ENCODE data around the gene ZSCAN23.
A peak's percentile ranks its signal among the peaks of the same experiment; 100 is the strongest.
"Not testable (repeated sequence)": the region's sequence is repeated elsewhere in the genome, so short reads cannot be mapped to it uniquely, and the experiment has no call there.

The ZSCAN23 gene

GRCh38 chr6:28443112-28443773 lies at the start of gene ZSCAN23:
Gene ZSCAN23 (minus strand): TSS chr6:28443491. CDS start chr6:28436266, 7,225 bp downstream.
- no peak for DNase-seq

DNA sequence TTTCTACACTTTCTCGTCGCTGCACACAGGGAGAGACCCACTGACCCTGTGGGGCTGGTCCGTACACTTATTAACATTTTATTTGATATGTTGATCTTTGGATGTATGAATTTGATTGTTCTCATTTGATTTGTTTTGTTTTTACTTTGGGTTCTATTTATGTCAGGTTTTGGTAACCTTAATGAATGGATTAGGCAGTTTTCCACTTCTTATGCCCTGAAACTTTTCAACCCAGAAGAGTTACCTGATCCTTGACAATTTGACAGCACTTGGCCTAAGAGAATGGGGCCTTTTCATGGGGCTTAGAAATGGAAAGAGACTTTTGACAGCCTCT lies 48.7 kb upstream of the ZSCAN23 start:
- DNase-seq, result no peak

DNA sequence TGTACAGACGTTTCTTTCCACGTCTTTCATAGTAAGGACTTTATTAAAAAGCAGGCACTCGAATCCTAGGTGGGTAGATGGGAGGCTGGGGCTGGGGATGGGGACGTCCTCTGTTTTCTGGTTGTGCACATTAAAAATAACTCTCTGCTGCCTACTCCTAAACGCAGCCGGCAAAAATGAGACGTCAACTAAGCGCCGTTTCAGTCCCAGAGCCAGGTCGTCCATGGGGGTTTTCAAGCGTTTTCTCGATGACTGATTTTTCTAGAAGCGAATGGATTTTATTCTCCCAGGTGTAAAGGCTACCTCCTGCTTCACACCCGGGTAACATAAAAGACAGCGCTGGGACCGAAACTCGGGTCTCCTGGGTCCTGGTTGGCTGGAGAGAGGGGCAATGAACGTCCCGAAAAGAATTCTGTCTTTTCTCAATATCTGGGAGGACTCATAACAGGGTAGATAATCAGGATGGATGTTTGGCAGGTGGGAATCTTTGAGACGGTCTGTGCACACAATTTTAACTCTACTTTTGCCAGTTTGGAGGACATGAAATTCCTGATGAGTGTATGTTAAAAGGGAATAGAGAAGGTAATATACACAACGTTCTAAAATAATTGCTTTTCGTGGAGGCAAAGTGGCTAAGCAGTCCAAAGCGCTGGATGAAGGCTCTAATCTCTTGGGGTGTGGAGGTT lies 47.1 kb upstream of the ZSCAN23 start:
- no peak for DNase-seq

DNA sequence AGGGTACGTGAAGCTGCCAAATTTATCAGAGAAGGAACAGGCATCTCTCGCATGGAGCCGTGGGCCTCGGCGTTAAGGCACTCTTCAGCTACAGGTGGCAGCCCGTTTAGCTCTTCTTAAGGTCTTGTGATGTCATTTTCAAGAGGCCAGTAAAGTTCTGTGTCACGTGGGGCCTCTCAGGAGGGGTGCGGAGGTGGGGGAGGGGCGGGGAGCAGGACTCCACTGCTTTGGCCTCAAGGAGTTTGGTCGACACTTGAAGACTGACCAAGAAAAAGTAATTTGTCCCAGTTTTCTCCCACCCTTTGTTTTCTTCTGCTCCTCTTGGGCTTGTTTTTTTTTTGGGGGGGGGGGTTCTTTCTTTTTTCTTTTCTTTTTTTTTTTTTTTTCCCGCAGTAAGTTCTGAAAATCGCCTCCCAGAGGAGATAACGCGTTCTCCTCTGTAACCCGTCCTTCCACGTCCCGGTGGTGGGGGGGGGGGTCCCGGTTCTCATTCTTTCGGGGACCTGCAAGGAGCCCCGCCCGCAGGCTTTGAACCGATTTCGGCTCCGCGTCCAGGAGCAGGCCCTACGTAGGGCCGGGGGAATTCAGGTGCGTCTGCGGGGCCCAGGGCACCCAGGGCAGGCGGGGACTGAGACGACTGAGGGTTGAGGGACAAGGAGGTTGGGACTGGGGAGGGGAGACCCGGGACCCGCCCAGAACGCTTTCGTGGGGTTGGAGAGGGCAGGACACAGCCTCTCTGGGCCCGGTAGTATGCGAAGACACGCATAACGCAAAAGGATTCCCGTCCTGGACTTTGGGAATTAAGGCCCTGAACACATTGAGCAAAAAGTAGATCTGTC lies 46.3 kb upstream of the ZSCAN23 start:
- peak; percentile 59 for DNase-seq

DNA sequence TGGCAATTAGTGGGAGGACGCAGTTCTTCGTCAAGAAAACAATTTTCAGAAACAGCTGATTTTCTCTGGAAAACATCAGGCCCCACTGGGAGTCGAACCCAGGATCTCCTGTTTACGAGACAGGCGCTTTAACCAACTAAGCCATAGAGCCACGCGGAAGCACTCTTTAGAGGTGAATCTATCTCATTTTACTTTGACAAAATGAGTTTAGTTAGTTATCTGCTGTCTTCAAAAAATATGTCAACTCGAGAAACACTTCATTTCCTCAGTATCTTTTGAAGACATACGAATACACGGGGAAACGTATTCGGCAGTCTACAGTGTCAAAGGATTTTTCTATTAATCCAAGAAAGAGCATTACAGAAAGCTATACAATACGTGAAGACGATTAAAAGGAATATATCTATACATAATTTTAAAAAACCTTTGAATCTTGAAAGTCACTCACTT lies 45.6 kb upstream of the ZSCAN23 start:
- no peak for DNase-seq

GRCh38 chr6:28486988-28487742 lies 43.9 kb upstream of the ZSCAN23 start:
- DNase-seq, result no peak

- DNase-seq, result no peak
Observed at GRCh38 chr6:28486533-28486932, 43.2 kb upstream of the ZSCAN23 start.

GRCh38 chr6:28485482-28485881 lies 42.2 kb upstream of the ZSCAN23 start:
- no peak for DNase-seq

DNA sequence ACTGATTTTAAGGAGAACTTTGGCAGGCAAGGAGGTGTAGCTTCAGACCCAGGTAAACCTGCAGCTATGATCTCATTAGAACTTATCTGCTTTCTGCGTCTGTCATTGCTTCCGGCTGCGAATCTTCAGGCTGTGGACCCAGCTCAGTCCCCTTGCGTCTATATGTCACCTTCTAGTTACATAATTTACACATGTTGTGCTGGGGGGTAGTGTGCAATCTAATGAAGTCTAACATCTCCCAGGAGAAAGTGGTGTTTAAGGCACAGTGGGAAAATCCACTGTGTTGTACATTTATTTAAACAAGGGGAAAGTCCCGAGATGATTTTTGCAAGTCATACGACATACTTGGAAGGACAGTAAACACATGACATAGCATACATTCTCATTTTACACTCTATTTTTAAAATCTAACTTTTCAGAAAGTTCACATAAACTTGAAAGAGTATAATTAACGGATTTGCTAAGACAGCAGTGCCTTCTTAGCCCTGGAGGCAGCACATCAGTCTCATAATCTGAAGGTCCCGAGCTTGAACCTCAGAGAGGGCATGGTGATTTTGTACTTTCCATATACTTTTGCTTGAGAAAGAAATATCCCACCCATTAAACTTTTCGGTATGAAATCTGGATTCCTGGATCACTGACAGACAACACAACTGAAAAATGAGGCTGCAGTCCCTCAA lies 37.1 kb upstream of the ZSCAN23 start:
- DNase-seq, result no peak

- no peak for DNase-seq
Observed at GRCh38 chr6:28478518-28478917, 35.2 kb upstream of the ZSCAN23 start.

GRCh38 chr6:28474441-28475219 lies 31.3 kb upstream of the ZSCAN23 start:
- DNase-seq, result no peak

GRCh38 chr6:28469153-28469745 lies 26.0 kb upstream of the ZSCAN23 start:
- DNase-seq, result not testable (repeated sequence)

GRCh38 chr6:28468056-28468455 lies 24.8 kb upstream of the ZSCAN23 start:
- no peak for DNase-seq

GRCh38 chr6:28462401-28462800 lies 19.1 kb upstream of the ZSCAN23 start:
- no peak for DNase-seq

DNA sequence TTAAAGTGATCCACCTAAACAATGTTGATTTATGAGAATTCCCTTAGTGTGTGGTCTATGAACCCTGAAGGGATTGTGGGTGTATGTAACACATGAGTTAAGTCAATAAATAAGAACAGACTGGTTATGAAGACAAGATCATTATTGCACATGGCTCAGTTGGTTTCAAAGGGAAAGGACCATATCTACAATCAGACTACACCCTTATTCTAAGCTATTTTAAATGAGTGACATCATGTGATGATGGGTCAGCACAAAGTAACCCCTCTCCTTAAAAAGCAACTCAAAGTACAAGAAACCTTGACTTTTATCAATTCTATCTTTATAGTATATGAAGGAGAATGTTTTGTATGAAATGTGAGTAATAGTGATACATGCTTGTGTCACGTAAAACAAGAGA lies 15.3 kb upstream of the ZSCAN23 start:
- DNase-seq, result no peak

DNA sequence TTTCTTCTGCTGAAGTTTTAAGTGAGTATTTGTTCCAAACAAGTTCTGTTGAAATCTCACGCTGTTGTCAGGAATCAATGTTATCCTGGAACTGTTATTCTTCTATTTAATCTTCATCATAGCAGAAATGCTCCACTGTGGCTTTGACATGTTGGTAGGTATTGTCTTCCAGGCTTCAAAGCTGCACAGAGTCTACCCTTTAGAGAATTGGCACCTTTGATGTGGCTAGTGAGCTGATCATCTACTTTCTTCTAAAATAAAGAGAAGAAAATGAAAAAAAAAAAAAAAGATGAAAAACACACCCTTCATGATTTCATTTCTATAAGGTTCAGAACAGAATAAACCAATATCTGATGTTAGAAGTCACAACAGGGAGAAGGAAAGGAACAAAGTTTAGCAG lies 5.8 kb upstream of the ZSCAN23 start:
- no peak for DNase-seq

DNA sequence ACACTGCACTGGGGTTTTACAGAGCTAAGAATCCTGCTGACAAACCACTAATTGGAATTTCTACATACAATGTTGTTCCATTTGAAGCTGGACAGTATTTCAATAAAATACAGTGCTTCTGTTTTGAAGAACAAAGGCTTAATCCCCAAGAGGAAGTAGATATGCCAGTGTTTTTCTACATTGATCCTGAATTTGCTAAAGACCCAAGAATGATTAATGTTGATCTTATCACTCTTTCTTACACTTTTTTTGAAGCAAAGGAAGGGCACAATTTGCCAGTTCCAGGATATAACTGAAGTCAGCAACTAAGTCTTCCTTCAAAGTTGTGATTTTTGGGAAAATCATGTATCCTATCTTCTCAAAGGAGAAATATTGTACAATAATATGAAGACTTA lies 4.2 kb upstream of the ZSCAN23 start:
- not testable (repeated sequence) for DNase-seq

DNA sequence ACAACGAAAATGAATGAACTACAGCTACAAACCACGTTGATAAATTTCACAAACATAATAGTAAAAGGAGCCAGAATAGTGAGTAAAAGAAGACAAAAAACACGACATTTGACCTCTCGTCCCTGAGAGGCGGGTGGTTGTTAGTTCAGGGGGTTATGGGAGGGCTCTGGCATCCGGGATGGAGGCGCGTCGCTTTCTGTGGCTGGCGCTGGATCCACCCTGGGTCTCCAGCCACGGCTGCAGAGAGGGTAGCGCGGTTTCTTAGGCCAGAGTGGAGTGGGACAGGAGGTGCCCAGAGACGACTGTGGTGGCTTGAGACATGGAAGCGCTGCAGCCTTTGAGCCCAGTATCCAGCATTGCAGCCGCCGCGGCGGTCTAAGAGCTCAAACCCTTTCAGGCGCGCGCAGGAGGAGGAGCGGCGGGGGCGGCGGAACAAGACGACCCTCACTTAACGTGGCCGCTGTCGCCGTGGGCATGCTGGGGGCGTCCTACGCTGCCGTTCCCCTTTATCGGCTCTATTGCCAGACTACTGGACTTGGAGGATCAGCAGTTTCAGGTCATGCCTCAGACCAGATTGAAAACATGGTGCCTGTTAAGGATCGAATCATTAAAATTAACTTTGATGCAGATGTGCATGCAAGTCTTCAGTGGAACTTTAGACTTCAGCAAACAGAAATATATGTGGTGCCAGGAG lies 3.7 kb upstream of the ZSCAN23 start:
- DNase-seq, result no peak

DNA sequence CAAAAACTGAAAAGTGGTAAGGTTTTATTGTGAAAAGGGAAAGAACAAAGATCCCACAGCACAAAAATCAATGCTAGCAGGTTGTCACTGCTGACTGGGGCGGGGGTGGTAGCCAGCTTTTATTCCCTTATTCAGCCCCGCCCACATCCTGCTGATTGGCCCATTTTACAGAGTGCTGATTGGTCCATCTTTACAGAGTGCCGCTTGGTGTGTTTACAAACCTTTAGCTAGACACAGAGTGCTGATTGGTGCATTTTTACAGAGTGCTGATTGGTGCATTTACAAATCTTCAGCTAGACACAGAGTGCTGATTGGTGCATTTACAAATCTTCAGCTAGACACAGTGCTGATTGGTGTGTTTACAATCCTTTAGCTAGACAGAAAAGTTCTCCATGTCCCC lies 1.5 kb upstream of the ZSCAN23 start:
- DNase-seq, result not testable (repeated sequence)

- no peak for DNase-seq
Observed at GRCh38 chr6:28442586-28442985, 705 bp downstream of the ZSCAN23 start.

- no peak for DNase-seq
Observed at GRCh38 chr6:28436404-28436803, 6.9 kb downstream of the ZSCAN23 start.
